Prostate gland (tissue), 2 donors: ENCODE measurements around the gene UHRF2. TPM values are rescaled to one million over a fixed set of nuclear protein-coding genes. Genes with fewer than 3 reads are reported as not detected.

Experiments used
- DNase-seq: peaks from one replicate; pipeline ENCODE4 v3.0.0-alpha.2; 2019; ENCODE audit warnings: low spot score
- H3K27ac ChIP-seq, 2 donors: fragments of 200-600 bp; sonication (generic); 2 replicates each; pipeline ENCODE4 v1.5.1; 2017 to 2019
- H3K27me3 ChIP-seq: fragments of 200-600 bp; sonication (generic); replicated peaks from 2 replicates; pipeline ENCODE4 v1.5.1; 2019; ENCODE audit not compliant: insufficient read depth
- H3K36me3 ChIP-seq, 2 donors: fragments of 200-600 bp; sonication (generic); 1 replicate in 1 of 2; 2 replicates in 1 of 2; pipeline versions ENCODE4 v1.5.1 to v1.8.1; 2017 to 2019
- H3K4me1 ChIP-seq: fragments of 200-600 bp; sonication (generic); replicated peaks from 2 replicates; pipeline ENCODE4 v1.5.1; 2019
- H3K4me3 ChIP-seq, 2 donors: fragments of 200-600 bp; sonication (generic); 2 replicates each; pipeline ENCODE4 v1.5.1; 2017 to 2019
- H3K9me3 ChIP-seq: fragments of 200-600 bp; sonication (generic); 2 replicates; pipeline ENCODE4 v1.5.1; 2017
- CTCF ChIP-seq, 4 experiments: fragments of 200-600 bp in 2 of 4; fragments of 450-650 bp in 2 of 4; sonication (generic) in 2 of 4; IDR thresholded peaks; 1 replicate in 3 of 4; 2 replicates in 1 of 4; pipeline ENCODE4 v1.5.1; 2016 to 2019; ENCODE audit warnings: antibody characterized with exemption in 4 of 4, mild to moderate bottlenecking in 2 of 4, moderate library complexity in 2 of 4
- POLR2A ChIP-seq: fragments of 450-650 bp; IDR thresholded peaks from one replicate; pipeline ENCODE4 v1.6.1; 2016; ENCODE audit warnings: antibody characterized with exemption, mild to moderate bottlenecking
- POLR2AphosphoS5 ChIP-seq: sonication (generic); formaldehyde crosslinking; IDR thresholded peaks from one replicate; pipeline ENCODE4 v1.6.1; 2017; ENCODE audit warnings: antibody characterized with exemption
- WGBS: methylation state at CpG from one replicate; pipeline ENCODE4 v1.1.5; 2018; 5-methylcytosine and 5-hydroxymethylcytosine counted together
- intact Hi-C: fragments of 100-400 bp; cut with DNase I; formaldehyde crosslinking; loops from one replicate; pipeline ENCODE4 v1.14.2; 2022
- total RNA-seq, 2 donors: library from RNA; depleted of rRNA; stranded (reverse); fragments of >200 nt; gene quantifications; one replicate each; pipeline ENCODE4 v1.1.0, GENCODE V29; 2016

The UHRF2 gene
- total RNA-seq, 2 donors from 2014 or later = 41.9 to 52.1 TPM

- no peaks in the 10 kb centered on the region for H3K36me3 ChIP-seq
- intact Hi-C loops = no loop called here
- WGBS = 79% methylated on average over 8 of the region's 8 CpGs
Observed at GRCh38 chr9:6408320-6408719, 4.7 kb upstream of the UHRF2 start.

GRCh38 chr9:6409811-6410210 is 3.2 kb upstream of the UHRF2 start:
- no peaks in the 10 kb centered on the region for H3K36me3 ChIP-seq
- peaks cover 3% of the 10 kb centered on the region for H3K4me1 ChIP-seq
- no peak overlapping the region for H3K27ac ChIP-seq
- intact Hi-C loops = loop anchor here (5.0 to 10.0 kb wide), 3 partner anchors 272 to 785 kb away; partner anchors contain the start of genes KDM4C and RIC1
- 77% methylated on average over 3 of the region's 3 CpGs for WGBS
- H3K27me3 ChIP-seq = no peaks in the 10 kb centered on the region
- H3K9me3 ChIP-seq = no peaks in the 10 kb centered on the region
- no peak for TF ChIP-seq POLR2AphosphoS5
- no peak for TF ChIP-seq CTCF (IDR thresholded peaks at IDR 0.05)
- no peak for TF ChIP-seq POLR2A
- DNase-seq = no peak
- H3K4me3 ChIP-seq = no peak overlapping the region

More at GRCh38 chr9:6408320-6408719, 4.7 kb upstream of the UHRF2 start:
- Histone ChIP-seq H3K4me1 (peaks cover 3% of the 10 kb centered on the region), H3K27ac (no peak overlapping the region), H3K27me3 (no peaks in the 10 kb centered on the region), H3K4me3 (no peak overlapping the region), H3K9me3 (no peaks in the 10 kb centered on the region)
- no peak for DNase-seq
- TF ChIP-seq POLR2AphosphoS5 (no peak), CTCF (IDR thresholded peaks at IDR 0.05) (no peak), POLR2A (no peak)

GRCh38 chr9:6410633-6411032 is 2.4 kb upstream of the UHRF2 start:
- intact Hi-C loops = loop anchor here (5.0 to 10.0 kb wide), 3 partner anchors 272 to 786 kb away; partner anchors contain the start of genes KDM4C and RIC1
- Histone ChIP-seq H3K4me3 (no peak overlapping the region), H3K27me3 (no peaks in the 10 kb centered on the region), H3K36me3 (no peaks in the 10 kb centered on the region), H3K9me3 (no peaks in the 10 kb centered on the region), H3K27ac (no peak overlapping the region), H3K4me1 (peaks cover 3% of the 10 kb centered on the region)
- 83% methylated on average over 4 of the region's 4 CpGs for WGBS
- TF ChIP-seq CTCF (IDR thresholded peaks at IDR 0.05) = no peak
- no peak for TF ChIP-seq POLR2A
- TF ChIP-seq POLR2AphosphoS5 = no peak
- no peak for DNase-seq

- Histone ChIP-seq H3K4me3 (peak overlapping the region; percentile 71 to 94), H3K4me1 (no peaks in the 10 kb centered on the region), H3K27ac (peak overlapping the region; percentile 80 to 84), H3K36me3 (no peaks in the 10 kb centered on the region), H3K27me3 (no peaks in the 10 kb centered on the region), H3K9me3 (no peaks in the 10 kb centered on the region)
- intact Hi-C loops = loop anchor here (5.0 to 10.0 kb wide), 3 partner anchors 269 to 789 kb away; partner anchors contain the start of genes KDM4C and RIC1
- peak; percentile 17 for DNase-seq
- WGBS = 0% methylated on average over 41 of the region's 92 CpGs
- TF ChIP-seq CTCF (IDR thresholded peaks at IDR 0.05) (no peak), POLR2A (no peak), POLR2AphosphoS5 (no peak)
Observed at GRCh38 chr9:6413365-6414246, 607 bp downstream of the UHRF2 start.
